IMR-90 (cell line): Measurements from ENCODE around the gene EIF4G3. TPM values are rescaled to one million over a fixed set of nuclear protein-coding genes. Genes with fewer than 3 reads are reported as not detected.

Experiments
- ATAC-seq: fragments of 200-7000 bp; cut with Tn5 transposase; 2 replicates; pipeline ENCODE4 v1.9.1; 2020; ENCODE audit warnings: low read depth, mild to moderate bottlenecking, moderate library complexity
- BruUV-seq: library from RNA; stranded (reverse); fragments of 400-500 nt; replicated peaks from 2 replicates; lab custom pipeline; 2021; lab: Mats Ljungman, UMichigan
- CTCF ChIA-PET: fragments of 300-600 bp; formaldehyde crosslinking; extraction: SDS; loops from one replicate; lab custom pipeline; 2021; ENCODE audit warnings: antibody characterized with exemption; lab: Yijun Ruan, JAX
- POLR2A ChIA-PET: fragments of 300-600 bp; sonication (Branson Sonifier 250); formaldehyde crosslinking; loops from one replicate; lab custom pipeline; 2022; ENCODE audit warnings: antibody characterized with exemption; ENCODE audit not compliant: unreplicated experiment; lab: Charles Lee
- DNase-seq: peaks from one replicate; pipeline ENCODE4 v3.0.0; 2013
- H2AFZ ChIP-seq: replicated peaks from 2 replicates; pipeline ENCODE3; 2013; ENCODE audit warnings: low read length, mild to moderate bottlenecking; ENCODE audit not compliant: poor library complexity
- H2AK5ac ChIP-seq: 2 replicates; pipeline ENCODE4 v1.6.1; 2013; ENCODE audit warnings: low read depth, low read length, inconsistent platforms
- H2AK9ac ChIP-seq: replicated peaks from 2 replicates; pipeline ENCODE3; 2013; ENCODE audit warnings: mild to moderate bottlenecking, low read depth, low read length, moderate library complexity; ENCODE audit not compliant: poor library complexity
- H2BK120ac ChIP-seq: 2 replicates; pipeline ENCODE4 v1.6.1; 2013; ENCODE audit warnings: low read depth, low read length, inconsistent platforms
- H2BK15ac ChIP-seq: 3 replicates; pipeline ENCODE4 v1.6.1; 2013; ENCODE audit warnings: low read depth, low read length, inconsistent platforms
- H2BK20ac ChIP-seq: 2 replicates; pipeline ENCODE4 v1.6.1; 2013; ENCODE audit warnings: low read depth, mild to moderate bottlenecking, inconsistent platforms, low read length, moderate library complexity
- H2BK5ac ChIP-seq: 2 replicates; pipeline ENCODE4 v1.6.1; 2013; ENCODE audit warnings: mild to moderate bottlenecking, low read depth, low read length, inconsistent platforms; ENCODE audit not compliant: poor library complexity, severe bottlenecking
- H3K14ac ChIP-seq: replicated peaks from 2 replicates; pipeline ENCODE4 v1.6.1; 2013; ENCODE audit warnings: low read depth, low read length, inconsistent platforms
- H3K18ac ChIP-seq: 2 replicates; pipeline ENCODE4 v1.6.1; 2013; ENCODE audit warnings: low read depth, low read length, control low read depth
- H3K23ac ChIP-seq: 2 replicates; pipeline ENCODE4 v1.6.1; 2013; ENCODE audit warnings: low read depth, low read length, inconsistent platforms
- H3K27ac ChIP-seq: 2 replicates; pipeline ENCODE4 v1.5.1; 2013; ENCODE audit warnings: mild to moderate bottlenecking, control low read depth, low read length; ENCODE audit not compliant: insufficient read depth
- H3K27me3 ChIP-seq: 2 replicates; pipeline ENCODE4 v1.6.1; 2013; ENCODE audit warnings: low read length; ENCODE audit not compliant: control insufficient read depth, insufficient read depth
- H3K36me3 ChIP-seq: 2 replicates; pipeline ENCODE4 v1.6.1; 2013; ENCODE audit warnings: low read length, mixed read lengths; ENCODE audit not compliant: control insufficient read depth, insufficient read depth
- H3K4ac ChIP-seq: 2 replicates; pipeline ENCODE4 v1.6.1; 2013; ENCODE audit warnings: low read depth, low read length, inconsistent platforms
- H3K4me1 ChIP-seq: 2 replicates; pipeline ENCODE4 v1.6.1; 2013; ENCODE audit warnings: low read length, mixed read lengths; ENCODE audit not compliant: control insufficient read depth, insufficient read depth
- H3K4me2 ChIP-seq: 2 replicates; pipeline ENCODE4 v1.6.1; 2013; ENCODE audit warnings: low read depth, mild to moderate bottlenecking, control low read depth, low read length, moderate library complexity
- H3K4me3 ChIP-seq: 2 replicates; pipeline ENCODE4 v1.5.1; 2013; ENCODE audit warnings: low read depth, mild to moderate bottlenecking, control low read depth, low read length, moderate library complexity; ENCODE audit not compliant: insufficient read depth
- H3K56ac ChIP-seq: 2 replicates; pipeline ENCODE4 v1.6.1; 2013; ENCODE audit warnings: low read length, inconsistent platforms; ENCODE audit not compliant: insufficient read depth; ENCODE audit errors: extremely low read depth
- H3K79me1 ChIP-seq, 2 experiments: 2 replicates each; pipeline ENCODE4 v1.6.1; 2013; ENCODE audit warnings: low read length in 2 of 2, inconsistent platforms in 1 of 2, low read depth in 1 of 2
- H3K9ac ChIP-seq: 2 replicates; pipeline ENCODE4 v1.6.1; 2013; ENCODE audit warnings: low read depth, low read length, control low read depth
- H3K9me1 ChIP-seq: 2 replicates; pipeline ENCODE4 v1.6.1; 2013; ENCODE audit warnings: low read length, inconsistent platforms; ENCODE audit not compliant: insufficient read depth
- H3K9me3 ChIP-seq: 2 replicates; pipeline ENCODE4 v1.6.1; 2013; ENCODE audit warnings: low read length; ENCODE audit not compliant: control insufficient read depth, insufficient read depth
- H4K20me1 ChIP-seq: 2 replicates; pipeline ENCODE4 v1.6.1; 2013; ENCODE audit warnings: low read length, inconsistent platforms; ENCODE audit not compliant: insufficient read depth
- H4K5ac ChIP-seq: 2 replicates; pipeline ENCODE4 v1.6.1; 2013; ENCODE audit warnings: mild to moderate bottlenecking, low read depth, low read length, control low read depth
- H4K8ac ChIP-seq, 2 experiments: 2 replicates each; pipeline ENCODE4 v1.6.1; 2013; ENCODE audit warnings: low read depth in 2 of 2, low read length in 2 of 2, control low read depth in 1 of 2, inconsistent platforms in 1 of 2
- H4K91ac ChIP-seq: 2 replicates; pipeline ENCODE4 v1.6.1; 2013; ENCODE audit warnings: low read depth, low read length, inconsistent platforms; ENCODE audit not compliant: insufficient read depth
- BHLHE40 ChIP-seq: fragments of 150-350 bp; IDR thresholded peaks from 2 replicates; pipeline ENCODE4 v1.6.1; 2016; ENCODE audit warnings: mild to moderate bottlenecking, low read depth, low read length
- CTCF ChIP-seq: conservative IDR thresholded peaks from 2 replicates; pipeline ENCODE4 v1.5.1; 2012; ENCODE audit warnings: mild to moderate bottlenecking, low read depth, low read length, improper control_type of control experiment
- FOS ChIP-seq: fragments of 150-350 bp; IDR thresholded peaks from 2 replicates; pipeline ENCODE4 v1.6.1; 2016; ENCODE audit warnings: low read depth, low read length
- MXI1 ChIP-seq: IDR thresholded peaks from 2 replicates; pipeline ENCODE4 v1.6.1; 2012; ENCODE audit warnings: low read depth, mild to moderate bottlenecking, low read length, moderate library complexity, borderline replicate concordance
- RAD21 ChIP-seq: IDR thresholded peaks from 2 replicates; pipeline ENCODE4 v1.6.1; 2012; ENCODE audit warnings: low read length, improper control_type of control experiment
- RCOR1 ChIP-seq: IDR thresholded peaks from 2 replicates; pipeline ENCODE4 v1.6.1; 2012; ENCODE audit warnings: mild to moderate bottlenecking, low read length, improper control_type of control experiment; ENCODE audit not compliant: insufficient replicate concordance
- USF2 ChIP-seq: fragments of 150-350 bp; IDR thresholded peaks from 2 replicates; pipeline ENCODE4 v1.6.1; 2017; ENCODE audit warnings: mild to moderate bottlenecking, antibody characterized with exemption, low read length, low read depth
- WGBS, 2 experiments: methylation state at CpG; one replicate each; pipeline versions ENCODE4 v1.1.5 to v1.1.7; 2013; ENCODE audit warnings: missing lambda C conversion rate in 2 of 2; ENCODE audit not compliant: insufficient read length in 1 of 2; ENCODE audit errors: extremely low coverage in 2 of 2; 5-methylcytosine and 5-hydroxymethylcytosine counted together
- dilution Hi-C: fragments of 300-500 bp; cut with HindIII; formaldehyde crosslinking; loops from one replicate; pipeline ENCODE4 v1.14.3; 2018; ENCODE audit warnings: low sequenced_read_pairs; ENCODE audit not compliant: unreplicated experiment
- in situ Hi-C: fragments of 300-500 bp; cut with MboI; formaldehyde crosslinking; loops from 3 replicates; pipeline ENCODE4 v1.14.3; 2019; ENCODE audit warnings: low sequenced_read_pairs, inconsistent platforms, mixed read lengths
- intact Hi-C: fragments of 100-400 bp; cut with micrococcal nuclease; formaldehyde crosslinking; loops from 2 replicates; pipeline ENCODE4 v1.10.0; 2022
- polyA plus RNA-seq, 3 experiments: library from polyadenylated mRNA; depleted of rRNA; stranded (reverse); fragments of >200 nt; gene quantifications; 2 replicates each; pipeline ENCODE4 v1.2.3, GENCODE V29; 2012; ENCODE audit warnings: low replicate concordance in 1 of 3
- total RNA-seq: library from RNA; depleted of rRNA; stranded (reverse); fragments of >200 nt; gene quantifications from 2 replicates; pipeline ENCODE4 v1.2.3, GENCODE V29; 2012

EIF4G3 gene
- total and polyA plus RNA-seq, 2 of the 4 experiments (the other 2 are of a cell fraction) = 25.8 to 49.2 TPM

GRCh38 chr1:20870718-20871117 lies 306.0 kb downstream of the EIF4G3 start:
- Histone ChIP-seq H3K56ac (no peak overlapping the region), H3K4me2 (no peak overlapping the region), H3K4me1 (peaks cover 13% of the 10 kb centered on the region), H3K9me3 (no peaks in the 10 kb centered on the region), H3K14ac (no peak overlapping the region), H4K8ac (no peak overlapping the region), H4K20me1 (peaks cover 3% of the 10 kb centered on the region; the same call in 1 of the 2 replicates), H4K5ac (no peak overlapping the region), H2BK20ac (peak overlapping the region; percentile 76; the same call in 1 of the 2 replicates), H2BK120ac (no peak overlapping the region), H3K4ac (no peak overlapping the region), H3K79me1 (peaks cover 3 to 15% of the 10 kb centered on the region in 2 experiments; a peak in 2 of 4 replicates), H3K36me3 (peaks cover 5% of the 10 kb centered on the region), H3K27ac (no peak overlapping the region), H2BK15ac (no peak overlapping the region), H2AK5ac (no peak overlapping the region; the same call in 1 of the 2 replicates), H3K23ac (no peak overlapping the region), H3K9ac (no peak overlapping the region), H3K9me1 (peaks cover 17% of the 10 kb centered on the region), H3K27me3 (no peaks in the 10 kb centered on the region), H2AFZ (no peak overlapping the region), H2BK5ac (no peak overlapping the region), H4K91ac (no peak overlapping the region), H2AK9ac (no peak overlapping the region), H3K4me3 (no peak overlapping the region), H3K18ac (no peak overlapping the region; the same call in 1 of the 2 replicates)
- intact Hi-C loops (no loop called here), in situ Hi-C loops (no loop called here), dilution Hi-C loops (no loop called here)
- DNase-seq (no peak), ATAC-seq (no peak)
- POLR2A ChIA-PET = no interaction called here
- CTCF ChIA-PET = no interaction called here
- TF ChIP-seq MXI1 (no peak), RAD21 (no peak), CTCF (no peak), BHLHE40 (no peak), USF2 (no peak), RCOR1 (no peak), FOS (no peak)
- no TSS peak for BruUV-seq
- WGBS, 2 experiments = no CpG with 5 or more reads among the region's 1 CpG
